Jurkat, Clone E6-1 (cell line): ENCODE data around the gene FTCD.

Experiments used
- DNase-seq: peaks from one replicate; pipeline ENCODE4 v3.0.0-alpha.2; 2011; ENCODE audit warnings: low read depth, low spot score
- H3K4me3 ChIP-seq: 2 replicates; pipeline ENCODE4 v1.5.1; 2011; ENCODE audit warnings: mild to moderate bottlenecking, low read length, control low read depth, moderate library complexity

Gene FTCD

GRCh38 chr21:46128933-46129571 is 26.3 kb downstream of the FTCD start:
- no peak for DNase-seq

DNA sequence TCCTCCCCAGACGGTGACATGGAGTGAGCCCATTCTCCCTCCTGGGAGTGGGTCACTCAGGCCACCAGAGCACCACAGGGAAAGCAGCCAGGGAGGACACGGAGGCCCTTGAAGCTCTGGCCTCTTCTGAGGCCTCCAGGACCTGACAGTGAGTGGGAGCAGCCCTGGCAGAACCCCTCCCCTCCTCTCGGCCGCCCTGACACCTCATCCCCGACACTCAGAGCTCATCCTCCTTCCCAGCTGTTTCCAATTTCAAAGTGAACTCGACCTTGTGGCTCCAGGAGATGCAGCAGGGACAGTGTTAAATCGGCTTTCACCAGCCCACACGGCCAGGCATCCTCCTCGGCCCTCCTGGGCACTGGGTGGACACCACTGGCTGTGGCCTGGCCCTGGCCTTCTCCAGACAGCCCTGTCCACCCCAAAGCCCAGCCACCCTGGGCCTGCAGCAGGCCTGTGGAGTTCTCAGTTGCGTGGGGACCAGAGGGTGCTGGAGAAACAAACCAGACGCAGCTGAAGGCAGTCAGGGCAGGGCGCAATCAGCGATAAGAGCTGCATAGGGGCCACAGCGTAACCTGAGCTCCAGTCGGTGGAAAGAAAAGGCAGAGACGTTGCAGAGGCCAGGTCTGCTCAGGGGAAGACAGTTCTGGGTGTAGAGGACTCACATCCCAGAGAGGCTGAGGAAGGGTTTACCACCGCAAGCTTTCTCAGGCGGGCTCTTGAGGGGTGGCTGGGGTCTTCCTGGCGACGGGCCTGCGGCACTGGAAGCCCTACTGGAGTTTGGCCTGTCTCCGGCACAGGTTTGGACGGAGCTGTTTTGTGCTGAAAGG is 27.1 kb downstream of the FTCD start:
- no peak overlapping the region for H3K4me3 ChIP-seq
- no peak for DNase-seq

More at GRCh38 chr21:46128933-46129571, 26.3 kb downstream of the FTCD start:
- no peak overlapping the region for H3K4me3 ChIP-seq

GRCh38 chr21:46127239-46128105 is 27.9 kb downstream of the FTCD start:
- DNase-seq, result no peak
- no peak overlapping the region for H3K4me3 ChIP-seq

DNA sequence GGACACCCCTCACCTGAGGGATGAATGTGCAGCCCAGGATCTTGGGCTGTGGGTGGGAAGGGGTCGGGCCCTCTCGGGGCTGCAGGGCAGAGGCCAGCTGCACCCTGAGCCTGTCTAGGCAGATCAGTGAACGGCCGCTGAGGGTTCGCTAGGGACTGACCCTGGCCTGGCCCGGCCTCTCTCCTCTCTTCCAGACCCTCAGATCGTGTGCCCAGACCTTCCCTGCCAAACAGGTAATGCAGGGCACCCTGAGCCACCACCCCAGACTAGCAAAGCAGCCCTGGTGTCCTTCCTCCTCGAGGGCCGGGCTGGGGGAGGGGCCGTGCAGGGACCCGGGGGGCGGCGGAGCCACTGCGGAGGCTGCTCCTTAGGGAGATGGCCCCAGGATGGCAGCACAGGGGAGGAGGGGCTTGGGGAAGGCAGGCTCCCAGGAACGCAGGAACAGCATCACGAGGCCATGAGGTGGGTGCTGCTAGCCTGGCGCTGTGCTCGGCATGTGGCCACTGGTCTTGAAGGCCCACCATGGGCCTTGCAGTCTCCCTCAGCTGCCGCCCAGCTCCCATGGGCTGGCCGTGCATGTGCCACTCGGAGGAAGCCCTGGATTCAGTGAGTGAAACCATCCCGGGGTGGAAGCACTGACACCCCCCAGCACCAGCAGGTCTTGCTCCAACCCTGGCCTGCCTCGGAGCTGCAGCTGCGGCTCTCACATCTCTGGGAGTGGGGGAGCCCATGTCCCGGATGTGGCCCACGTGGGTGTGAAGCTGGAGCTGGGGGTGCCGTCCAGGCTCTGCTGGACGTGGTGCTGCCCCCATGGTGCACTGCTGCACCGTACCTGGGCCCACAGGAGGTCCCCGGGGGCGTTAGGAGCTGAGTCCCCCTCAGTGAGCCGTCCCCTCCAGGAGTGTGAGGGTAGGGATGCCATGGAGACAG is 28.8 kb downstream of the FTCD start:
- H3K4me3 ChIP-seq, result no peak overlapping the region
- no peak for DNase-seq

DNA sequence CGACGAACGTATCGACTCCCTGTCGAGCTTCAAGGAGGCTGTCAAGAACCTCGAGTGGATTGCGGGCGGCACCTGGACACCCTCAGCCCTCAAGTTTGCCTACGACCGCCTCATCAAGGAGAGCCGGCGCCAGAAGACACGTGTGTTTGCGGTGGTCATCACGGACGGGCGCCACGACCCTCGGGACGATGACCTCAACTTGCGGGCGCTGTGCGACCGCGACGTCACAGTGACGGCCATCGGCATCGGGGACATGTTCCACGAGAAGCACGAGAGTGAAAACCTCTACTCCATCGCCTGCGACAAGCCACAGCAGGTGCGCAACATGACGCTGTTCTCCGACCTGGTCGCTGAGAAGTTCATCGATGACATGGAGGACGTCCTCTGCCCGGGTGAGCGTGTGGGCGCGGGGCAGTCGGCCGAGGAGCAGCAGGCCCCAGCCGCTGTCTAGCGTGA is 29.5 kb downstream of the FTCD start:
- no peak for DNase-seq
- H3K4me3 ChIP-seq, result no peak overlapping the region

DNA sequence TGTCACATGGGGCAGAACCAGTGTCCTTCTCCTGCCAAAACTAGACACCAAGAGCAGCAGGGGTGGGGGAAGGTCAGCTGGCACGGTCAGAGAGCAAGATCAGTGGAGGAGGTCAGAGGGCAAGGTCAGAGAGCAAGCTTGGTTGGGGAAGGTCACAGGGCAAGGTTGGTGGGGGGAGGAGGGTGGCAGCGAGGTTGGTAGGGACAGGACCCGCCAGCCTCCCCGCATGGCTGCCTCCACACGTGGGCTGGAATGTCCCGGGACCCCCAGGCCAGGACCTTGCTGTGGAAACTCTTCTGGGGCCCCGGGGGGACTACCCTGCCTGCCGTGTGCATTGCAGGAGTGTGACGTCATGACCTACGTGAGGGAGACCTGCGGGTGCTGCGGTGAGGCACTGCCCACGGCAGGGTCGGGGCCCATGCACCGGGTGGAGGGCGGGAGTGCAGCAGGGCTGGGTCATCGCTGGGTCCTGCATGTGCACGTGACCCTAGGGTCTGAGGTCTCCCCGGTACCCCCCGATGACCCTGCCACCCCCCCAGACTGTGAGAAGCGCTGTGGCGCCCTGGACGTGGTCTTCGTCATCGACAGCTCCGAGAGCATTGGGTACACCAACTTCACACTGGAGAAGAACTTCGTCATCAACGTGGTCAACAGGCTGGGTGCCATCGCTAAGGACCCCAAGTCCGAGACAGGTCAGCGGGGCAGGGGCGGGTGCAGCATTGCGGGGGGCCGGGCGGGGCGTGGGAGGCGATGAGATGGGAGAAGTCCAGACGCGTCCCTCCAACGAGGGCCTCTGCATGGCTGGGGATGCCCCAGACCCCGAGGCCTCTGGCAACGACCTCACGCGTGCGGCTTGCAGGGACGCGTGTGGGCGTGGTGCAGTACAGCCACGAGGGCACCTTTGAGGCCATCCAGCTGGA is 30.2 kb downstream of the FTCD start:
- no peak for DNase-seq
- H3K4me3 ChIP-seq, result no peak overlapping the region

DNA sequence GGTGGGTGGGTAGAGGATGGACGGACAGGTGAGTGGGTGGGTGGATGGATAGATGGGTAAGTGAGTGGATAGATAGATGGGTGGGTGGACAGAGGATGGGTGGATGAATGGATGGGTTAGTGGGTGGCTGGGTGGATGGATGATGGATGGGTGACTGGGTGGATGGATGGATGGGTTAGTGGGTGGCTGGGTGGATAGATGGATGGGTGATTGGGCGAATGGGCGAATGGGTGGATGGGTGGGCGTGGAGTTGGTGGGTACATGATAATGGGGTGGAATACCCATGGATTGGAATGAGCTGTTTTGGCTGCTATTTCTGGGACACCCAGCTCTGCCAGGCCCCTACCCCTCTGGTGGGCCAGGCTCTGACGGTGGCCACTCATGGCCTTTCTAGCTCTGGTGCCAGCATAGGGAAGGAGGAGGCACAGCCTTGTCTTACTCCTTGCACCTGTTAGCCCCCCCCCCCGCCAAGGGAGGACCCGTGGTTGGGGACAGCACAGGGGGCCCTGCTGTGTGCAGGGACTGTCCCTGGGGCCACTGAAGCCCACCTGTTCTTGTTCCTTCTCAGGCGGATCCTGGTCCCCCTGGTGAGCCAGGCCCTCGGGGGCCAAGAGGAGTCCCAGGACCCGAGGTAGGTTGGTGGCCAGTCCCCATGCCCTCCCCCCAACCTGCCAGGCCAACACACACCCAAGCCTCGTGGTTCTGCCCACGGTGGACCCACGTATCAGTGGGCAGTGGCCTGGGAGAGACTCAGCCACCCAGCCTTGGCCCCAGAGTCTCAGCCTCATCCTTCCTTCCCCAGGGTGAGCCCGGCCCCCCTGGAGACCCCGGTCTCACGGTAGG is 31.1 kb downstream of the FTCD start:
- DNase-seq, result no peak
- no peak overlapping the region for H3K4me3 ChIP-seq

- no peak for DNase-seq
- no peak overlapping the region for H3K4me3 ChIP-seq
Observed at GRCh38 chr21:46122758-46123683, 32.4 kb downstream of the FTCD start.

- H3K4me3 ChIP-seq, result no peak overlapping the region
- no peak for DNase-seq
Observed at GRCh38 chr21:46122237-46122671, 33.1 kb downstream of the FTCD start.

- no peak for DNase-seq
- H3K4me3 ChIP-seq, result no peak overlapping the region
Observed at GRCh38 chr21:46121286-46122221, 33.8 kb downstream of the FTCD start.

GRCh38 chr21:46120301-46121285 is 34.8 kb downstream of the FTCD start:
- DNase-seq, result no peak
- H3K4me3 ChIP-seq, result no peak overlapping the region

- no peak overlapping the region for H3K4me3 ChIP-seq
- DNase-seq, result no peak
Observed at GRCh38 chr21:46119637-46120271, 35.6 kb downstream of the FTCD start.

- no peak for DNase-seq
- H3K4me3 ChIP-seq, result no peak overlapping the region
Observed at GRCh38 chr21:46119144-46119636, 36.2 kb downstream of the FTCD start.
